SK-N-MC (cell line): Measurements from ENCODE around the gene CACFD1.

Source experiments
- DNase-seq: peaks from one replicate; pipeline ENCODE4 v3.0.0-alpha.2; 2011; ENCODE audit warnings: low read depth, low spot score
- H3K27ac ChIP-seq: fragments of 200-600 bp; sonication (generic); 2 replicates; pipeline ENCODE4 v1.5.1; 2016; ENCODE audit warnings: mixed run types
- H3K36me3 ChIP-seq: fragments of 200-600 bp; sonication (generic); 2 replicates; pipeline ENCODE4 v1.6.1; 2017; ENCODE audit warnings: antibody characterized with exemption, low read length, mixed read lengths; ENCODE audit not compliant: insufficient read depth
- H3K4me3 ChIP-seq: fragments of 200-600 bp; sonication (generic); 2 replicates; pipeline ENCODE4 v1.5.1; 2016
- H3K9ac ChIP-seq: fragments of 200-600 bp; sonication (generic); 2 replicates; pipeline ENCODE4 v1.8.0; 2017; ENCODE audit warnings: mixed run types, mixed read lengths; ENCODE audit not compliant: insufficient read length
- H3K9me3 ChIP-seq: fragments of 200-600 bp; sonication (generic); 2 replicates; pipeline ENCODE4 v1.6.1; 2017; ENCODE audit warnings: low read depth, mild to moderate bottlenecking, antibody characterized with exemption, low read length, moderate library complexity, mixed read lengths
- EZH2 ChIP-seq: fragments of 200-600 bp; sonication (generic); IDR thresholded peaks from one replicate; pipeline ENCODE4 v1.6.1; 2017; ENCODE audit warnings: antibody characterized with exemption
- FOXP2 ChIP-seq: optimal IDR thresholded peaks from 2 replicates; pipeline ENCODE3; 2011; ENCODE audit warnings: mild to moderate bottlenecking, moderate library complexity; ENCODE audit not compliant: insufficient read depth; ENCODE audit errors: extremely low read length, control extremely low read depth
- POLR2AphosphoS5 ChIP-seq: IDR thresholded peaks from 2 replicates; pipeline ENCODE4 v1.6.1; 2012; ENCODE audit warnings: mild to moderate bottlenecking, low read depth, low read length, borderline replicate concordance

The CACFD1 gene

DNA sequence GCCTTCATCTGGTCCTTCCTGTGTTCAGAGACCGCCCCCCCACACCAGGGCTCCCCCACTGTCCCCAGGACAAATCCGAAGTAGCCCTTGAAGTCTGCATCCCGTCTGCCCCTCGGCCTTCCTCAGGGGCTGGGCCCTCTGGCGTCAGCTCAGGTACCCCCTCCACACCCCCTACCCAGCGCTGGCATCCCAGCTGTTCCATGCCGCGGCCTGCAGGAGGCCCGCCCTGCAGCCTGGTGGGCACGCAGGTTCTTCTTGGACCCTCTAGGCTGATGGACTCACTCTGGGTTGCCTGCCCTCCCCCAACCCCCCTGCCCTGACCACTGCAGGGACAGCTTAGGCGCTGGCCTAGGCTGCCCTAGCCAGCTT is 12.5 kb downstream of the CACFD1 start:
- DNase-seq, result no peak
- TF ChIP-seq EZH2, result no peak
- no peak overlapping the region for H3K27ac ChIP-seq
- H3K9ac ChIP-seq, result no peak overlapping the region
- H3K4me3 ChIP-seq, result no peak overlapping the region
- H3K36me3 ChIP-seq, result no peaks in the 10 kb centered on the region
- no peaks in the 10 kb centered on the region for H3K9me3 ChIP-seq

DNA sequence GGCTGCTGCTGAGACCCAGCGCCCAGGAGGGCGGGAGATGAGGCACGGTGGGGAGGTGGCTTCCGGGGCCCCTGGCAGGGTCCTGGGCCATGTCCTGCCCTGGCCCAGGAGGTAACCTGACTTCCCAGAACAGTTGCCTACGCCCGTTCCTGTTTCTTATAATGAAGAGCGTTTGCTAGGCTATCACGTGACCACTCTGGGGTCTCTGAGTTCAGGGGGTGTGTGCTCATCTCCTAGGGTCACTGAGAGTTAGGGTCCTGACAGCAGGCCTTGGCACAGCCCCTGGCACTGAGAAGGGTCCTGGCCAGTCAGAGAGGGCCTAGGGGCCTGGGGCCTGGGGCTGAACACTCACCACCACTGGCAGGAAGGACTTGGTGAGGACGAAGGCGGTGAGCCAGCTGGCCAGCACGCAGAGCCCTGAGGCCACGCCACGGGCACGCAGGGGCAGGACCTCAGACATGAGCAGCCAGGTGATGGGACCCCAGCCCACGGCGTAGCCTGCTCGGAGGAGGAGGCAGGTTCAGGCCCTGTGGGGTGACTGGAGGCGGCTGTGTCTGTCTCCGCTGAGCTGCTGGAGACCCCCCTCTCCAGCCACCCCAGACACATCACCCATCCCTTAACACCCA is 13.1 kb downstream of the CACFD1 start:
- Histone ChIP-seq H3K36me3 (no peaks in the 10 kb centered on the region), H3K9ac (no peak overlapping the region), H3K4me3 (no peak overlapping the region), H3K9me3 (no peaks in the 10 kb centered on the region), H3K27ac (no peak overlapping the region)
- DNase-seq, result no peak
- TF ChIP-seq FOXP2 (no peak), POLR2AphosphoS5 (no peak), EZH2 (no peak)

DNA sequence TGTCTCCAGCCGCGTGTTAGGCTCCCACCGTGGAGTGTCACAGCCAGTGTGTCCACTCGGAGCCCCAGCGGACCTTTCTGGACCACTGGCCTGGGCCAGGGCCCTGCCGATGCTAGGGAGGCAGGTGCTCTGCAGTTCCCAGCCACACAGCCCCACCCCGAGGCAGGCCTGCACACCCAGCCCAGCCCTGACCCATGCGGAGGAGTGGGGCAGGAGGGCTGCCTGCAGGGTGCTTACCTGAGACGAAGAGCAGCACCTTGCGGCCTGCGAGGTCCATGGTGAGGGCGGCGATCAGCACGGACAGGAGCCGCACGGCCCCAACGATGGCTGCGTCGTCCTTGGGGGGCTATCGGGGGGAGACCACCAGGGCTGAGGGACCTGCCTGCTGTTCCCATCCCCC is 14.0 kb downstream of the CACFD1 start:
- Histone ChIP-seq H3K27ac (no peak overlapping the region), H3K9ac (no peak overlapping the region), H3K36me3 (no peaks in the 10 kb centered on the region), H3K9me3 (no peaks in the 10 kb centered on the region), H3K4me3 (no peak overlapping the region)
- DNase-seq, result no peak
- no peak for TF ChIP-seq POLR2AphosphoS5
- TF ChIP-seq FOXP2, result no peak
- TF ChIP-seq EZH2, result no peak

- no peak overlapping the region for H3K4me3 ChIP-seq
- no peak overlapping the region for H3K27ac ChIP-seq
- no peak for TF ChIP-seq POLR2AphosphoS5
- TF ChIP-seq EZH2, result no peak
- TF ChIP-seq FOXP2, result no peak
- H3K36me3 ChIP-seq, result no peaks in the 10 kb centered on the region
- H3K9ac ChIP-seq, result no peak overlapping the region
- no peak for DNase-seq
- H3K9me3 ChIP-seq, result no peaks in the 10 kb centered on the region
Observed at GRCh38 chr9:133474215-133474614, 14.4 kb downstream of the CACFD1 start.

DNA sequence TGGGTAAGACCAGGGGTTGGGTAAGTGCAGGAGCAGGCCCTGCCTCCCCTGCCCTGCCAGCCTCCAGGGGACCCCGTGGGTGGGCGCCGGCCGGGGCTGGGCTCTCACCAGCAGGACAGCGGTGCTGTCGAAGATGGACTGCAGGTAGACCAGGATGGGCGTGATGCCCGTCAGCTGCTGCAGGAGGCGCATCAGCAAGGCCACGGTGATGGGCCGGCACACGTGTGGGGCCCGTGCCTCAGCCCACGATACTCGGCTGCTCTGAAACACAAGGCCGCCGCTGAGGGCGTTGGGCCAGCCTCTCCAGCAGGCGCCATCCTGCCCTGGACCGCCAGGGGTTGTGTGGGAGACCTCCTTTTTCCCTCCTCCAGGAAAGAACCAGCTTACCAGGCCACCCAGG is 15.1 kb downstream of the CACFD1 start:
- no peaks in the 10 kb centered on the region for H3K9me3 ChIP-seq
- no peaks in the 10 kb centered on the region for H3K36me3 ChIP-seq

GRCh38 chr9:133475292-133476012 is 15.7 kb downstream of the CACFD1 start:
- no peak overlapping the region for H3K4me3 ChIP-seq
- no peak overlapping the region for H3K9ac ChIP-seq
- DNase-seq, result no peak
- H3K36me3 ChIP-seq, result no peaks in the 10 kb centered on the region
- H3K27ac ChIP-seq, result no peak overlapping the region
- no peaks in the 10 kb centered on the region for H3K9me3 ChIP-seq
- TF ChIP-seq FOXP2 (no peak), EZH2 (no peak), POLR2AphosphoS5 (no peak)

More for the DNA sequence above, 15.1 kb downstream of the CACFD1 start:
- H3K9ac ChIP-seq, result no peak overlapping the region
- DNase-seq, result no peak
- no peak overlapping the region for H3K4me3 ChIP-seq
- TF ChIP-seq EZH2 (no peak), FOXP2 (no peak), POLR2AphosphoS5 (no peak)
- no peak overlapping the region for H3K27ac ChIP-seq

- no peak overlapping the region for H3K9ac ChIP-seq
- TF ChIP-seq POLR2AphosphoS5 (no peak), FOXP2 (no peak), EZH2 (no peak)
Observed at GRCh38 chr9:133476036-133476931, 16.5 kb downstream of the CACFD1 start.

DNA sequence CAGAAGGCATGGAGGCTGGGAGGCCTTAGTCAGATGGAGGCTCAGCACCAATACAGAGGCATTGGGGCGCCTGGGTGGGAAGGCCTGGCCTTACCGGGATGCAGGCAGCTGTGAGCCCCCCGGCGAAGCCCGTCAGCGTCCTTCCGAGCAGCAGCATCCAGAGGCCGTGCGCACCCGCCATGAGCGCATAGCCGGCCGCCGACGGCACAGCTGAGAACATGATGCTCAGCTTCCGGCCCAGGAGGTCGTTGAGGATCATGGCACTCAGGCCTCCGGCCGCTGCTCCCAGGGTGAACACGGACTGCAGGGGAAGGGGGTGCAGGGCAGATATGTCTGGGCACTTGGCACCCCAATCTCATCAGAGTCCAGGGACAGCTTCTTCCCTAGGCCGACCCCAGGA is 17.2 kb downstream of the CACFD1 start:
- Histone ChIP-seq H3K9ac (no peak overlapping the region), H3K9me3 (no peaks in the 10 kb centered on the region), H3K27ac (no peak overlapping the region), H3K36me3 (no peaks in the 10 kb centered on the region), H3K4me3 (no peak overlapping the region)
- no peak for DNase-seq
- TF ChIP-seq EZH2 (no peak), POLR2AphosphoS5 (no peak), FOXP2 (no peak)

More at GRCh38 chr9:133476036-133476931, 16.5 kb downstream of the CACFD1 start:
- no peak for DNase-seq
- H3K36me3 ChIP-seq, result no peaks in the 10 kb centered on the region
- no peak overlapping the region for H3K4me3 ChIP-seq
- no peaks in the 10 kb centered on the region for H3K9me3 ChIP-seq
- no peak overlapping the region for H3K27ac ChIP-seq
